ENCODE data around the gene EPHB3.

EPHB3 gene

DNA sequence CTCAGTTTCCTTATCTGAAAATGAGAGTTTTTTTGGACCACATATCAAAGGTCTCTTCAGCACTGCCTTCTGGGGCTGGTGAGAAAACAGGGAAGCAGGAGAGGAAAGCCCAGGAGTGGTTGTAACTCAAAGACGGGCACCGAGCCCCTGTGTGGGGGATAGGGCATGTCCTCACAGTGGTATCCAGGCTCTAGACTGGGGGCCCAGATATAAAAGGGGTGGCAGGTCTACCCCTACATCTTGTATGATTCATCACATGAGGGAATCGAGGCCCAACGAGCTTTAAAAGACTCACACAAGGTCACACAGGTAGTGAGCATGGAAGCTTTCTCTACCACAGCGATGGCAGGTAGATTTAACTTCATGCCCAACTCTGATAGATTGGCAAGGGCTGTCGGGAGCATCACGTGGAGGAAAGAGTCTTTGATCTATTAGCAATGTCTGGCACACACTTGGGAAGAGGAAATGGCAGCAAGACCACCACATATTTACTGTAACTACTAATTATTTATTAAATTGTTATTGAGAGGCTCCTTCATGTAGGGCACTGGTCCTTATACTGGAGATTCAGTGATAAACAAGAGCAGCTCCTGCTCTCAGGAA, 4.1 kb upstream of the EPHB3 start:
- 90 to 100% methylated on average over 2 to 3 of the region's 7 CpGs for WGBS, 2 experiments (ENCODE audit: insufficient coverage in 2 of 2)
- no peak overlapping the region for H3K4me3 ChIP-seq (ENCODE audit: extremely low read depth, insufficient read depth, low read length, poor library complexity, severe bottlenecking)
- peaks cover 4% of the 10 kb centered on the region for H3K4me1 ChIP-seq (ENCODE audit: control insufficient read depth, insufficient read depth, low read length, poor library complexity, severe bottlenecking)
- H3K9me3 ChIP-seq (ENCODE audit: control insufficient read depth, low read length), result no peaks in the 10 kb centered on the region
- H3K27ac ChIP-seq (ENCODE audit: low read depth, low read length, severe bottlenecking), result no peak overlapping the region
- no peaks in the 10 kb centered on the region for H3K36me3 ChIP-seq (ENCODE audit: control insufficient read depth, insufficient read depth, low read length)

DNA sequence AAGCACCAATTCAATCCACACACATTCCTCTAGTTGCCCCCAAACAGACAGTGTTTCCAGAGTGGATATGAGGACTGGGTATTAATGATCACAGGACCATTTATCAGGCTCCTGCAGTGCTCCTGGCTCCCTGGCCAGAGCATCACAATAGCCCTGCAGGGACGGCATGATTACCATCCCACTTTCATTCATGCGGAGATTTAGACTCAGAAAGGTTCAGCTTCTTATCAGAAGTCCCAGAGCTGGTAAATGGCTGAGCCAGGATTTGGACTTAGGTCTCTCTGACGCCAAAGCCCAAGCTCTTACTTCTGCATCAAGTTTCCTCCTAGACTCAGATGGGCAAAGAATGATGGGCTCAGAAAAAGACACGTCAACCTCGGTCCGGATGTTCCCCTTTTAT, 2.9 kb upstream of the EPHB3 start:
- H3K9me3 ChIP-seq (ENCODE audit: control insufficient read depth, low read length), result no peaks in the 10 kb centered on the region
- WGBS, 2 experiments (ENCODE audit: insufficient coverage in 2 of 2), result 36 to 48% methylated on average over 6 of the region's 6 CpGs

DNA sequence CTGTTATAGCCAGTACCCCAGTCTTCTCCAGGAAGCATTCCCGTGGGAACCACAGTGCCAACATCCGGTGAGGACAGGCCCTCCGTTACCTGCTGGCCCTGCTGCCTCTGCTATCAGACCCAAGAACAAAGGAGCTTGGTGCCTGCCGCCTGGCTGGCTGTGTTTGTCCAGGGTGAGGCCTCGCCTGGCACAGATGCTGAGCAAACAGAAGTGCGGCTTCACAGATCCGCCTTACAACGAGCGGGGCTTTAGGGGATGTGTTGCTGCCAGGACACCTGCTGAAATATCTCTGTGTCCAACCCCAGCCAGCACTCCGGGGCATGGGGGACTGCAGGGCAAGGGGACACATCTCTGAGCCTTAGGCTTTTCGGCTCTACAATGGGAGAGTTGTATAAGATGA, 2.2 kb upstream of the EPHB3 start:
- Histone ChIP-seq H3K27ac (ENCODE audit: low read depth, low read length, severe bottlenecking) (no peak overlapping the region), H3K9me3 (ENCODE audit: control insufficient read depth, low read length) (no peaks in the 10 kb centered on the region)
- WGBS, 2 experiments (ENCODE audit: insufficient coverage in 2 of 2), result 82 to 91% methylated on average over 6 to 11 of the region's 11 CpGs

More for the DNA sequence above, 2.9 kb upstream of the EPHB3 start:
- no peak overlapping the region for H3K27ac ChIP-seq (ENCODE audit: low read depth, low read length, severe bottlenecking)
- H3K4me3 ChIP-seq (ENCODE audit: extremely low read depth, insufficient read depth, low read length, poor library complexity, severe bottlenecking), result no peak overlapping the region
- no peaks in the 10 kb centered on the region for H3K36me3 ChIP-seq (ENCODE audit: control insufficient read depth, insufficient read depth, low read length)
- peaks cover 10% of the 10 kb centered on the region for H3K4me1 ChIP-seq (ENCODE audit: control insufficient read depth, insufficient read depth, low read length, poor library complexity, severe bottlenecking)

DNA sequence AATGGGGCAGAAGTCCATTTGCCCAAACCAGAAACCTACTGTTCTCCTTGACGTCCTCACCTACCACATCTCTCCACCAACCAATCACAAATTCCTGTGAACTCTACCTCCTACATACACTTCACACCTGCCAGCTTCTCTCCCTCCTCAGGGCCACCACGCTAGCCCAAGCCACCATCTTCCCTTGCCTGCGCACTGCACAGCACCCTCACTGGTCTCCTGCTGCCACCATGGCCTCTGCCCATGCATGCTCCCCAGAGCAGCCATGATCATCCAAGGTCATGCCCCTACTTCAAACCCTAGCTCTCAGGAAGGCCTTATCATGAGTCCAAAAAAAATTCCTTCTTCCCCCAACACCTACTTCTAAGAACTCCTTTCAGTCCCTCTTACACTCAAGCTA, 1.1 kb upstream of the EPHB3 start:
- Histone ChIP-seq H3K9me3 (ENCODE audit: control insufficient read depth, low read length) (no peaks in the 10 kb centered on the region), H3K27ac (ENCODE audit: low read depth, low read length, severe bottlenecking) (no peak overlapping the region), H3K36me3 (ENCODE audit: control insufficient read depth, insufficient read depth, low read length) (no peaks in the 10 kb centered on the region), H3K4me1 (ENCODE audit: control insufficient read depth, insufficient read depth, low read length, poor library complexity, severe bottlenecking) (peaks cover 26% of the 10 kb centered on the region), H3K4me3 (ENCODE audit: extremely low read depth, insufficient read depth, low read length, poor library complexity, severe bottlenecking) (no peak overlapping the region)
- 79 to 80% methylated on average over 2 to 3 of the region's 3 CpGs for WGBS, 2 experiments (ENCODE audit: insufficient coverage in 2 of 2)

More for the DNA sequence above, 2.2 kb upstream of the EPHB3 start:
- no peak overlapping the region for H3K4me3 ChIP-seq (ENCODE audit: extremely low read depth, insufficient read depth, low read length, poor library complexity, severe bottlenecking)
- H3K4me1 ChIP-seq (ENCODE audit: control insufficient read depth, insufficient read depth, low read length, poor library complexity, severe bottlenecking), result peaks cover 14% of the 10 kb centered on the region
- H3K36me3 ChIP-seq (ENCODE audit: control insufficient read depth, insufficient read depth, low read length), result no peaks in the 10 kb centered on the region

DNA sequence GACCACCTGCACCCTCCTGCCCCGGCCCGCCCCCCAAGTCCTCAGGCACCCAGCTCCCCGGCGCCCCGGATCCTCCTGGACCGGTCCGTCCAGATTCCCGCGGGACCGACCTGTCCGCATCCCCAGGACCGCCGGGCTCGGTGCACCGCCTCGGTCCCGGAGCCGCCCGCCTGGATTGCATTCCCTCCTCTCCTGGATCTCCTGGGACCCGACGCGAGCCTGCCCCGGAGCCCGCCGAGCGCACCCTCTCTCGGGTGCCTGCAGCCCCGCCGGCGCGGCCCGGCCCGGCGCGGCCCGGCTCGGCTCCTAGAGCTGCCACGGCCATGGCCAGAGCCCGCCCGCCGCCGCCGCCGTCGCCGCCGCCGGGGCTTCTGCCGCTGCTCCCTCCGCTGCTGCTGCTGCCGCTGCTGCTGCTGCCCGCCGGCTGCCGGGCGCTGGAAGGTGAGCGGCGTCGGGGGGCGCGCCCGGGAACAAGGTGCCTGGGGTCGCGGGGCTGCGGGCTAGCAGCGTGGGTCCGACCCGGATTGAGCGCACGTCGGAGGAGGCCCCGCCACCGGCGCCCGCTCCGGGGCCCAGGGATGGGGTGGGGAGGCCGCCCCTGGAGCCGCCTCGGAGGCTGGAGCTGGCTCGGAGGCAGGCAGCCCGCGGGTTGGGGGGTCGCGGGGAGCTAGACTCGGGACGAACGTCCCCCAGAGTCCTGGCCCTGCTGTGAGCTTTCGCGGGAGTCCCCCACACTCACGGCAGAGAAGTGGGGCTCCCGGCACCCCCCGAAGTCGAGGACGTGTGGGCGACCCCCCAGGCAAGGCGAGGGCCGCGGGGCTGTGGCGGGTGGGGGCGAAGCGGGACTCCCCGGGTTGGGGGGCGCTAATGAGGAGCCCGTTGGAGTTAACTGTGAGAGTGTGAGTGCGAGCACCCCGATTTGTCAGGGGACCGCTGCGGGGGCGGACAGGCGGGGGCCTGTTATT, 610 bp downstream of the EPHB3 start:
- 0 to 1% methylated on average over 63 to 81 of the region's 109 CpGs for WGBS, 2 experiments (ENCODE audit: insufficient coverage in 2 of 2)
- Histone ChIP-seq H3K27ac (ENCODE audit: low read depth, low read length, severe bottlenecking) (no peak overlapping the region), H3K4me1 (ENCODE audit: control insufficient read depth, insufficient read depth, low read length, poor library complexity, severe bottlenecking) (peaks cover 41% of the 10 kb centered on the region)

DNA sequence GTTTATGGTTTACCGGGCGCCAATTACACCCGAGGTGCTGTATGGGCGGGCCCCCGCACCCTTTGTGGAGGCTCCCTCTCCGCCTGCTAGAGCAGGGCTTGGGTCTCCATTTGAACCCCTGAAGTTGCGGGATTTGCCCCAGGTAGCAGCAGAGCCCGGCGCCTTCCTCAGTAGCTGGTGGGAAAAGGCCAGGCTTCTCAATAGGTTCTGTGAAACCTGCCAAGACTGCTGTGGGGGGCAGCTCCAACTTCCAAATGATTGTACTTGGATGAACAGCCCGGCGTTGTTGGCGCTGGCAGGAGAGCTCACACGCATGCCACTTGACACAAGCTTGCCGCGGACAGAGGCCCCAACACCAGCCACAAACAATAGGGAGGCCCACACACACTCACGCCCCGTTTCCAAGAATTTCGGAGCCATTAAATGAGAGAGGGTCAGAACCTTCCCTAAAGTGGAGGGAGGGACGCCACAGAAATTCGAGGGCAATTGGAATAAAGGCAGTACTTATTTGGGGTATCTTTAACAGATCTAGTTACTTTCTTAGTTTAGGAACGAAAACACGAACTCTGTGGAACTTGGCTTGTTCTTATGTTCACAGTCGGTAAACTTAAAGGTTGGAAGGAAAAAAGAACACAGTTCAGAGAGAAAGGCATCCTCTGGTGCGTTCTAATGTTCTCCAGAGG, 1.4 kb downstream of the EPHB3 start:
- Histone ChIP-seq H3K4me3 (ENCODE audit: extremely low read depth, insufficient read depth, low read length, poor library complexity, severe bottlenecking) (peak overlapping the region; percentile 68), H3K27ac (ENCODE audit: low read depth, low read length, severe bottlenecking) (no peak overlapping the region), H3K4me1 (ENCODE audit: control insufficient read depth, insufficient read depth, low read length, poor library complexity, severe bottlenecking) (peaks cover 49% of the 10 kb centered on the region), H3K36me3 (ENCODE audit: control insufficient read depth, insufficient read depth, low read length) (no peaks in the 10 kb centered on the region), H3K9me3 (ENCODE audit: control insufficient read depth, low read length) (no peaks in the 10 kb centered on the region)
- WGBS, 2 experiments (ENCODE audit: insufficient coverage in 2 of 2), result 7 to 17% methylated on average over 15 to 21 of the region's 24 CpGs

More for the DNA sequence above, 610 bp downstream of the EPHB3 start:
- H3K4me3 ChIP-seq (ENCODE audit: extremely low read depth, insufficient read depth, low read length, poor library complexity, severe bottlenecking), result peak overlapping the region; percentile 68
- no peaks in the 10 kb centered on the region for H3K36me3 ChIP-seq (ENCODE audit: control insufficient read depth, insufficient read depth, low read length)
- H3K9me3 ChIP-seq (ENCODE audit: control insufficient read depth, low read length), result no peaks in the 10 kb centered on the region

DNA sequence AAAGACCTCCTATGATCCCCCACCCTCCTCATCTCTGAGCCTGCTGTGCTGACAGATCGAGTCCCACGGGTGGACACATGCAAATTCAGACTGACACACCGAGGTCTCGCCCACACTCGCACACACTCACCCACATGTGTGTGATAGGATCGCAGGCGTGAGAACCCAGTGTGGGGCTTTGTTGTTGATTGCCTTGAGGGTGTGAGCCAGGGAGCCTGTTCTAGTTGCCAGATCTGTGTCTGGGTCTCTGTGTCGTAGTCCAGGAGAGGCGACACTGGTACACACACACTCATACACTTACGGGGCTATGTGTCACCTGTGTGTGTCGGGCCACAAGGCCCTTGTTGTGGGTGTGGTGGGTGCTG, 2.0 kb downstream of the EPHB3 start:
- Histone ChIP-seq H3K4me1 (ENCODE audit: control insufficient read depth, insufficient read depth, low read length, poor library complexity, severe bottlenecking) (peaks cover 54% of the 10 kb centered on the region), H3K4me3 (ENCODE audit: extremely low read depth, insufficient read depth, low read length, poor library complexity, severe bottlenecking) (peak overlapping the region; percentile 68), H3K9me3 (ENCODE audit: control insufficient read depth, low read length) (no peaks in the 10 kb centered on the region), H3K36me3 (ENCODE audit: control insufficient read depth, insufficient read depth, low read length) (no peaks in the 10 kb centered on the region), H3K27ac (ENCODE audit: low read depth, low read length, severe bottlenecking) (no peak overlapping the region)
- 19 to 41% methylated on average over 4 to 7 of the region's 11 CpGs for WGBS, 2 experiments (ENCODE audit: insufficient coverage in 2 of 2)

DNA sequence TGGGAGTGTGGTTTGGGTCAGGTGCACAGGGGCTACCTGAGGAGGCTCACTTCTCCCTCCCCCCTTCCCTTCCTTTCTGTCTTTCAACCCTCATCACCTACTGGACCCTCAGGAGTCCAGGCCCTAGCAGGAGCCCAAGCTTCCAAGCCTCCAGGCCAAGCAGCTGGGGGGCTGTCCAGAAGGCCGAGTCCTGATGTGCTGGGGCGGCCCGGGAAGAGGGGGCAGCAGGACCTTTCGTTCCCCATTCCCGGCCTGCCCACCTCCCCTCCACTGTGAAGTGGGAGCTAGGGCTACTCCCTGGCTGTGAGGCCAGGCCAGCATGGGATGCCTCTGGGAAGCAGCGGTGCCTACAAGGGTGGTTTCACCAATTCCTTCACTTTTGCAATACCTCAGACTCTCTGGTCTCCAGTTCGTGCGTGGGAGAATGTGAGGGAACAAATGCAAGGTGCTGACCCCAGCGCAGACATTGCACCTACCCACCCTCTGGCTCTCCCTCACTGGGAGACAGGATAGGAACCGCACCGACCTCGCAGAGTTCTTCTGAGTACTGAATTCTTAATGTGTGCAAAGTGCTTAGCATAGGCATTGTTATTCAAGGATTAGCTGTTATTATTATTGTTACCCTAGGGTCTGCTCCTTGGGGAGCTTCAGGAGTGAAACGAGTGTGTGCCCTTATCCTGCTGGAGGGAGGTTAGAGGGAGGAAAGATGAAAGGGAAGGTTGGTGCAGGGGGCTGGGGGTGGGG, 2.5 kb downstream of the EPHB3 start:
- peaks cover 55% of the 10 kb centered on the region for H3K4me1 ChIP-seq (ENCODE audit: control insufficient read depth, insufficient read depth, low read length, poor library complexity, severe bottlenecking)
- no peaks in the 10 kb centered on the region for H3K9me3 ChIP-seq (ENCODE audit: control insufficient read depth, low read length)
- no peaks in the 10 kb centered on the region for H3K36me3 ChIP-seq (ENCODE audit: control insufficient read depth, insufficient read depth, low read length)
- 0 to 7% methylated on average over 1 to 8 of the region's 13 CpGs for WGBS, 2 experiments (ENCODE audit: insufficient coverage in 2 of 2)
- no peak overlapping the region for H3K27ac ChIP-seq (ENCODE audit: low read depth, low read length, severe bottlenecking)
- H3K4me3 ChIP-seq (ENCODE audit: extremely low read depth, insufficient read depth, low read length, poor library complexity, severe bottlenecking), result peak overlapping the region; percentile 68

DNA sequence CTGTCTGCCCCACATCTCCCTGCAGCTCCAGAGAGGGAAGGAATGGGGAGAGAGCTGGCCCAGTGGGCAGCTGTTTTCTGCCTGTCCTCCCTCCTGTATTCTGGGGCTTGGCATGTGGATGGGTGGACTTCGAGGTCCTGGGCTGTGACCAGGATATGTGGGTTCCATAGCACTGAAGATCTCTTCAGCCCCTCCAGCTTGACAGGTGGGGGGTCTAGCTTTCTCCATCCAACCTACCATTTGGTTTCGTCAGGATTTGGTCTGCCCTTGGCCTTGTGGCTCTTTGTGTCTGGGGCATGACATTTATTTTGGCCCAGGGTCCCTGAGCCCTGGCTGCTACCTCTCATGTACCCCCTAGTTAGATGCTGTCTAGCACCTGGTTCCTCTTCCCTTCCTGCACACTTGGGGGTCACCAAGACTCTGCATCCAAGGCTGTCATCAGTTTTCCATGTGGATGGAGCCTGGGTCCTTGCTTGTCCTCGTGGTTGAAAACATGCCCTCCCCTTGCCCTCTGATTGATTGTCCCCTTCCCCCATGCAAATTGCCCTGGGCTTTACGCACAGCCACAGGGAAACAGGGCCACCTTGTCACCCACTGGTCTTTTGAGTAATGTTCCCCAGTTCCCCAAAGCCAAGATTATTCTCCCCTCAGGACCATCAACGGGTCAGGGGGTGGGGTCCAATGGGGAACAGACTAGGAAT, 3.2 kb downstream of the EPHB3 start:
- Histone ChIP-seq H3K27ac (ENCODE audit: low read depth, low read length, severe bottlenecking) (no peak overlapping the region), H3K36me3 (ENCODE audit: control insufficient read depth, insufficient read depth, low read length) (no peaks in the 10 kb centered on the region), H3K9me3 (ENCODE audit: control insufficient read depth, low read length) (no peaks in the 10 kb centered on the region), H3K4me3 (ENCODE audit: extremely low read depth, insufficient read depth, low read length, poor library complexity, severe bottlenecking) (no peak overlapping the region), H3K4me1 (ENCODE audit: control insufficient read depth, insufficient read depth, low read length, poor library complexity, severe bottlenecking) (peaks cover 61% of the 10 kb centered on the region)
- 39 to 42% methylated on average over 3 to 4 of the region's 5 CpGs for WGBS, 2 experiments (ENCODE audit: insufficient coverage in 2 of 2)

All from mesodermal cell (in vitro differentiated cells).